Neural progenitor cell (in vitro differentiated cells): ENCODE data around the gene MYOF. TPM values are rescaled to one million over a fixed set of nuclear protein-coding genes. Genes with fewer than 3 reads are reported as not detected.

Experiments used
- DNase-seq: peaks from one replicate; pipeline ENCODE4 v3.0.0-alpha.2; 2016; ENCODE audit warnings: low spot score
- H2AFZ ChIP-seq: fragments of 200-600 bp; sonication (generic); replicated peaks from 2 replicates; pipeline ENCODE4 v1.6.1; 2016; ENCODE audit warnings: antibody characterized with exemption
- H3F3A ChIP-seq: fragments of 200-600 bp; sonication (generic); 2 replicates; pipeline ENCODE4 v1.6.1; 2016; ENCODE audit warnings: antibody characterized with exemption, low read depth
- H3K27ac ChIP-seq: fragments of 200-600 bp; sonication (generic); 2 replicates; pipeline ENCODE4 v1.5.1; 2016; ENCODE audit warnings: mild to moderate bottlenecking
- H3K27me3 ChIP-seq: fragments of 200-600 bp; sonication (generic); 2 replicates; pipeline ENCODE4 v1.6.1; 2016; ENCODE audit warnings: mild to moderate bottlenecking, moderate library complexity
- H3K36me3 ChIP-seq: fragments of 200-600 bp; sonication (generic); 2 replicates; pipeline ENCODE4 v1.5.1; 2016
- H3K4me1 ChIP-seq: fragments of 200-600 bp; sonication (generic); 2 replicates; pipeline ENCODE4 v1.6.1; 2016; ENCODE audit warnings: mixed run types
- H3K4me2 ChIP-seq: fragments of 200-600 bp; sonication (generic); 2 replicates; pipeline ENCODE4 v1.6.1; 2016
- H3K4me3 ChIP-seq: fragments of 200-600 bp; sonication (generic); 2 replicates; pipeline ENCODE4 v1.5.1; 2016
- H3K79me2 ChIP-seq: fragments of 200-600 bp; sonication (generic); 2 replicates; pipeline ENCODE4 v1.6.1; 2016; ENCODE audit warnings: low read depth
- H3K9ac ChIP-seq: fragments of 200-600 bp; sonication (generic); 2 replicates; pipeline ENCODE4 v1.6.1; 2016
- H3K9me3 ChIP-seq: fragments of 200-600 bp; sonication (generic); 2 replicates; pipeline ENCODE4 v1.5.1; 2016; ENCODE audit warnings: low read depth
- H4K20me1 ChIP-seq: fragments of 200-600 bp; sonication (generic); 2 replicates; pipeline ENCODE4 v1.6.1; 2016; ENCODE audit warnings: low read depth
- H3K27ac Mint-ChIP-seq: 3 replicates; pipeline ENCODE4 v1.8.0; 2021; ENCODE audit warnings: mixed read lengths
- H3K27me3 Mint-ChIP-seq: 2 replicates; pipeline ENCODE4 v1.8.0; 2022; ENCODE audit warnings: low read depth, mild to moderate bottlenecking, inconsistent platforms, moderate library complexity, mixed read lengths; ENCODE audit not compliant: insufficient read depth
- H3K36me3 Mint-ChIP-seq: 3 replicates; pipeline ENCODE4 v1.8.0; 2021; ENCODE audit warnings: mixed read lengths
- H3K4me1 Mint-ChIP-seq: 3 replicates; pipeline ENCODE4 v1.8.0; 2021; ENCODE audit warnings: mixed read lengths
- H3K4me3 Mint-ChIP-seq: 3 replicates; pipeline ENCODE4 v1.8.0; 2021; ENCODE audit warnings: mild to moderate bottlenecking, moderate library complexity, mixed read lengths
- H3K9me3 Mint-ChIP-seq: 3 replicates; pipeline ENCODE4 v1.8.0; 2020; ENCODE audit warnings: mixed read lengths
- CTCF ChIP-seq: fragments of 200-600 bp; sonication (generic); IDR thresholded peaks from 2 replicates; pipeline ENCODE4 v1.5.1; 2017; ENCODE audit warnings: antibody characterized with exemption, mild to moderate bottlenecking
- EZH2 ChIP-seq: fragments of 200-600 bp; sonication (generic); IDR thresholded peaks from 2 replicates; pipeline ENCODE4 v1.6.1; 2017; ENCODE audit warnings: antibody characterized with exemption, mild to moderate bottlenecking, moderate library complexity
- EZH2phosphoT487 ChIP-seq: fragments of 200-600 bp; sonication (generic); IDR thresholded peaks from 2 replicates; pipeline ENCODE4 v1.6.1; 2017; ENCODE audit warnings: antibody characterized with exemption
- total RNA-seq: library from RNA; depleted of rRNA; stranded (reverse); fragments of >200 nt; gene quantifications from 2 replicates; pipeline ENCODE4 v1.2.3, GENCODE V29; 2015; ENCODE audit warnings: low replicate concordance

MYOF gene
- total RNA-seq, 1 donor from 2014 or later = 1.6 TPM

GRCh38 chr10:93436591-93437085, 45.5 kb downstream of the MYOF start:
- no peaks in the 10 kb centered on the region for H3K27me3 Mint-ChIP-seq
- no peaks in the 10 kb centered on the region for H3K9me3 ChIP-seq
- H3K27me3 ChIP-seq = no peaks in the 10 kb centered on the region
- H3K4me3 ChIP-seq = no peak overlapping the region
- H2AFZ ChIP-seq = peak overlapping the region; percentile 3
- H3K79me2 ChIP-seq = no peaks in the 10 kb centered on the region
- H3K27ac Mint-ChIP-seq = peak overlapping the region; percentile 99
- H3K4me1 ChIP-seq = peaks cover 43% of the 10 kb centered on the region
- H4K20me1 ChIP-seq = no peaks in the 10 kb centered on the region
- peaks cover 19% of the 10 kb centered on the region for H3F3A ChIP-seq
- H3K36me3 ChIP-seq = no peaks in the 10 kb centered on the region
- no peak for DNase-seq
- H3K4me3 Mint-ChIP-seq = peak overlapping the region; percentile 22
- peak overlapping the region; percentile 78 for H3K4me2 ChIP-seq
- H3K4me1 Mint-ChIP-seq = peaks cover 81% of the 10 kb centered on the region
- no peak overlapping the region for H3K9ac ChIP-seq
- H3K36me3 Mint-ChIP-seq = no peaks in the 10 kb centered on the region
- no peak for TF ChIP-seq CTCF
- TF ChIP-seq EZH2 = no peak
- TF ChIP-seq EZH2phosphoT487 = no peak
- H3K9me3 Mint-ChIP-seq = no peaks in the 10 kb centered on the region
- H3K27ac ChIP-seq = peak overlapping the region; percentile 41

DNA sequence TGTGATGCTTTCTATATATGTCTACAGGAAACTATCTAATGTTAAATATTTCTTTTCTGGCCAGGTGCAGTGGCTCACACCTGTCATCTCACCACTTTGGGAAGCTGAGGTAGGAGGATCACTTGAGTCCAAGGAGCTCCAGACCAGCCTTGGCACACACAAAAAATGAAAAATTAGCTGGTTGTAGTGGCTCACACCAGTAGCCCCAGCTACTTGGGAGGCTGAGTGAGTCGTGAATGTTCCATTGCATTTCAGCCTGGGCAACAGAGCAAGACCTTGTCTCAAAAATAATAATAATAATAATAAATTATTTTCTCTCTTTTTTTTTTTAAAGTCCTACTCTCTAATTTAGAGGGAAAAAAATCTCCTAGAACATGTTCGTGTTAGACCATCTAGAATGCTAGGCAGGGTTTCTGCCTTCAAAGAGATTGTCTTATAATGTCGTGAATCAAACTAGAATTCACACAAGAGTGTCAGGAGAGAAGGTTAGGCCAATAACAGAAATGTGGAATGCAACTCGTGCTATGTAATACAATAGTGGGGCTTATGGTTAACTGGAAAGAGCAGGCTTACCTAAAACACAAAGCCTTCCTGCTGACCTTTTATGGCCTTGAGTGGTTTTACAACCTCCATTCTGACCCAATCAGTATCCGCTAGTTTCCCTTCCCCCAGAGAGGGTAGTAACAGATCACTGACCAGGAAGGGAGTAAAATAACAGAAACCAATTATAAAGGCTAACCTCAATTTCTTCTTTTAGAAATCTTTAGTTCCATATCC, 46.3 kb downstream of the MYOF start:
- no peak overlapping the region for H3K4me3 ChIP-seq
- H3K4me2 ChIP-seq = peak overlapping the region; percentile 78
- H4K20me1 ChIP-seq = no peaks in the 10 kb centered on the region
- peak overlapping the region; percentile 99 for H3K27ac Mint-ChIP-seq
- H3K4me3 Mint-ChIP-seq = peak overlapping the region; percentile 74
- peaks cover 17% of the 10 kb centered on the region for H3F3A ChIP-seq
- H3K4me1 Mint-ChIP-seq = peaks cover 80% of the 10 kb centered on the region
- peak; percentile 83 for DNase-seq
- H3K27me3 ChIP-seq = no peaks in the 10 kb centered on the region
- H2AFZ ChIP-seq = no peak overlapping the region
- no peaks in the 10 kb centered on the region for H3K9me3 Mint-ChIP-seq
- H3K79me2 ChIP-seq = no peaks in the 10 kb centered on the region
- no peak overlapping the region for H3K9ac ChIP-seq
- peak overlapping the region; percentile 41 for H3K27ac ChIP-seq
- TF ChIP-seq EZH2 (no peak), EZH2phosphoT487 (peak; percentile 33)
- H3K9me3 ChIP-seq = no peaks in the 10 kb centered on the region
- peaks cover 43% of the 10 kb centered on the region for H3K4me1 ChIP-seq
- no peaks in the 10 kb centered on the region for H3K27me3 Mint-ChIP-seq
- H3K36me3 Mint-ChIP-seq = peaks cover 1% of the 10 kb centered on the region
- H3K36me3 ChIP-seq = no peaks in the 10 kb centered on the region

DNA sequence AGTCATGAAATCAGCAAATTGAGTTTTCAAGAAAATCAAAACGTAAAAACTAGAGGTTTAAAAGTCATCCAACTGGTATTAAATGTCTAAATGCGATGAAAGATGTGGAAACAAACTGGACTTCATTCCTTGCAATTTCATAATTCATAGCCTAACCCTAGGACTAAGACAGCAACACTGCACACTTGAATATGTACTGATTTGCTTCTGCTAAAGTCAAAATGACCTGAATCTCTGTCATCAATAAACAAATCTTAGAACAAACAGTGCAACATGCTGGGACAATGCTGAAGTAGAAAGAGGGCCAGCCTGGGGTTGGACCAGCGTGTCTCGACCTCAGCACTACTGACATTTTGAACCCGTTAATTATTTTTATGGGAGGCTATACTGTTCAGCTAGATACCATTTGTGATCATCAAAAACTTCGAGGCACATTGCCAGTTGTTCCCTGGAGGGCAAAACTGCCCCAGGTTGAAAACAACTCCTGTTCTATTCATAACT, 47.1 kb downstream of the MYOF start:
- H3K27ac Mint-ChIP-seq = peak overlapping the region; percentile 99

More for the DNA sequence above, 47.1 kb downstream of the MYOF start:
- Histone ChIP-seq H3K27me3 (no peaks in the 10 kb centered on the region), H2AFZ (no peak overlapping the region), H3K4me3 (no peak overlapping the region), H3K4me1 (peaks cover 43% of the 10 kb centered on the region), H3K4me2 (no peak overlapping the region), H3K27ac (no peak overlapping the region), H4K20me1 (no peaks in the 10 kb centered on the region), H3K9me3 (no peaks in the 10 kb centered on the region), H3F3A (peaks cover 12% of the 10 kb centered on the region), H3K36me3 (no peaks in the 10 kb centered on the region), H3K9ac (no peak overlapping the region), H3K79me2 (no peaks in the 10 kb centered on the region)
- Mint-ChIP-seq H3K9me3 (no peaks in the 10 kb centered on the region), H3K27me3 (no peaks in the 10 kb centered on the region), H3K36me3 (peaks cover 3% of the 10 kb centered on the region), H3K4me3 (no peak overlapping the region), H3K4me1 (peaks cover 73% of the 10 kb centered on the region)
- DNase-seq = no peak
- TF ChIP-seq EZH2 (no peak), EZH2phosphoT487 (no peak), CTCF (no peak)
